ENCODE results near the gene KLF6. TPM values are rescaled to one million over a fixed set of nuclear protein-coding genes. Genes with fewer than 3 reads are reported as not detected.

Gene KLF6
- total and polyA plus RNA-seq, 9 of the 15 experiments (the other 6 are each of a cell fraction or from before 2014, with no cell fraction given): 3.2 to 23.9 (median 8.0) TPM

DNA sequence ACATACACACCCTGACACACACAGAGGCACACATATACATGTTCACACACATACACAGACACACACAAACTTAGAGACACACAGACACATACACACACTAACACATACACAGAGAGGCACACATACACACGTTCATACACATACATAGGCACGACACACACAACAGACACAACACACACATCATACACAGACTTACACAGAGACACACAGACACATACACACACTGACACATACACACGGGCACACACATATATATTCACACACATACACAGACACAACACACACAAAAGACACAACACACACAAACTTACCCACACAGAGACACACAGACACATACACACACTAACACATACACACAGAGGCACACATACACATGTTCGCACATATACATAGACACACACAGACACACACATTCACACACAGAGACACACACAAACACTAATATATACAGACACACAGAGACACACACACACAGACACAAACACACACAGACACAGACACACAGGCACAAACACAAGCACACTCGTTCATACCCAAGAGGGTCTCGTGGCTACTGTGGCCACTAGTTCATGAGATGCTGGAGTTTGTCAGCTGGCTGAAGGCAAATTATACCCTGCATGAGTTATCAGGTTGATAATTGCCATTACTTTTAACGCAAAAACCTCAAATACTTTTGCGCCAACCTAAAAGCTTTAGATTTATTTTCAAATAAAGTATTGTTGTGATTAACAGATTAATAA, 17.7 kb upstream of the KLF6 start:
- WGBS (ENCODE audit: insufficient coverage, low coverage, missing lambda C conversion rate): 68% methylated on average over 8 of the region's 8 CpGs
- FAIRE-seq (peak; percentile 40), ATAC-seq (no peak), DNase-seq (ENCODE audit: extremely low read depth in 1 of 4, low spot score in 3 of 4) (no peak)
- Histone ChIP-seq H3K27ac (ENCODE audit: extremely low read depth, low read depth, low read length) (peak overlapping the region; percentile 95), H3K4me3 (no peak overlapping the region), H2AFZ (ENCODE audit: low read depth, low read length) (peak overlapping the region; percentile 94), H3K9me1 (ENCODE audit: control insufficient read depth, insufficient read depth, low read length) (peaks cover 6% of the 10 kb centered on the region), H3K27me3 (ENCODE audit: control insufficient read depth in 2 of 2, insufficient read depth in 2 of 2, low read length in 2 of 2) (no peaks in the 10 kb centered on the region; a peak in 1 of 5 replicates), H3K79me2 (ENCODE audit: control insufficient read depth, insufficient read depth, low read length) (no peaks in the 10 kb centered on the region), H4K20me1 (replicated peaks; ENCODE audit: control insufficient read depth, insufficient read depth, low read length) (no peaks in the 10 kb centered on the region), H3K36me3 (ENCODE audit: control insufficient read depth, insufficient read depth, low read length) (no peaks in the 10 kb centered on the region), H3K9me3 (replicated peaks; ENCODE audit: control insufficient read depth, insufficient read depth, low read depth, low read length) (no peaks in the 10 kb centered on the region), H3K9ac (ENCODE audit: insufficient read depth in 1 of 2, low read depth in 2 of 2, low read length in 2 of 2) (peak overlapping the region in 1 of 2 experiments; percentile 83; a peak in 2 of 4 replicates), H3K4me2 (ENCODE audit: insufficient read depth, low read length) (peak overlapping the region; percentile 27; the same call in 1 of the 2 replicates), H3K4me1 (replicated peaks in 1 of 2; ENCODE audit: control insufficient read depth in 2 of 2, insufficient read depth in 2 of 2, low read length in 2 of 2) (peaks cover 30 to 55% of the 10 kb centered on the region in 2 experiments)
- POLR2A ChIA-PET: no interaction called here
- in situ Hi-C loops (cut with MboI) (no loop called here), intact Hi-C loops (cut with micrococcal nuclease) (no loop called here)
- CTCF ChIA-PET (ENCODE audit: low intra/inter-chr PET ratio): no interaction called here
- no TSS peak for BruUV-seq (replicated peaks)
- TF ChIP-seq ARNT (IDR thresholded peaks at IDR 0.05) (peak; percentile 62 to 73; a peak in 3 of 4 replicates), HLTF (IDR thresholded peaks at IDR 0.05) (peak; percentile 95), NR2C2 (CRISPR knock-in tag; IDR thresholded peaks at IDR 0.05) (no peak), NR2C2 (tag; IDR thresholded peaks at IDR 0.05) (no peak), ZNF133 (CRISPR knock-in tag; IDR thresholded peaks at IDR 0.05) (no peak), CBFA2T2 (conservative IDR thresholded peaks at IDR 0.05) (no peak), SUPT5H (IDR thresholded peaks at IDR 0.05) (peak; percentile 39; the same call in 1 of the 2 replicates), HDAC1 (IDR thresholded peaks at IDR 0.05) (peak in 1 of 2 experiments; percentile 79; a peak in 2 of 4 replicates), NFIC (IDR thresholded peaks at IDR 0.05) (0 out of 2 replicates have a peak, but pooled peaks have one; percentile 9)
- TF ChIP-seq, protein P1, sequence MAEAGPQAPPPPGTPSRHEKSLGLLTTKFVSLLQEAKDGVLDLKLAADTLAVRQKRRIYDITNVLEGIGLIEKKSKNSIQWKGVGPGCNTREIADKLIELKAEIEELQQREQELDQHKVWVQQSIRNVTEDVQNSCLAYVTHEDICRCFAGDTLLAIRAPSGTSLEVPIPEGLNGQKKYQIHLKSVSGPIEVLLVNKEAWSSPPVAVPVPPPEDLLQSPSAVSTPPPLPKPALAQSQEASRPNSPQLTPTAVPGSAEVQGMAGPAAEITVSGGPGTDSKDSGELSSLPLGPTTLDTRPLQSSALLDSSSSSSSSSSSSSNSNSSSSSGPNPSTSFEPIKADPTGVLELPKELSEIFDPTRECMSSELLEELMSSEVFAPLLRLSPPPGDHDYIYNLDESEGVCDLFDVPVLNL (CRISPR knock-in tag; IDR thresholded peaks at IDR 0.05; ENCODE audit: low read depth): 0 out of 2 replicates have a peak, but pooled peaks have one; percentile 45
- TF ChIP-seq, protein P2, sequence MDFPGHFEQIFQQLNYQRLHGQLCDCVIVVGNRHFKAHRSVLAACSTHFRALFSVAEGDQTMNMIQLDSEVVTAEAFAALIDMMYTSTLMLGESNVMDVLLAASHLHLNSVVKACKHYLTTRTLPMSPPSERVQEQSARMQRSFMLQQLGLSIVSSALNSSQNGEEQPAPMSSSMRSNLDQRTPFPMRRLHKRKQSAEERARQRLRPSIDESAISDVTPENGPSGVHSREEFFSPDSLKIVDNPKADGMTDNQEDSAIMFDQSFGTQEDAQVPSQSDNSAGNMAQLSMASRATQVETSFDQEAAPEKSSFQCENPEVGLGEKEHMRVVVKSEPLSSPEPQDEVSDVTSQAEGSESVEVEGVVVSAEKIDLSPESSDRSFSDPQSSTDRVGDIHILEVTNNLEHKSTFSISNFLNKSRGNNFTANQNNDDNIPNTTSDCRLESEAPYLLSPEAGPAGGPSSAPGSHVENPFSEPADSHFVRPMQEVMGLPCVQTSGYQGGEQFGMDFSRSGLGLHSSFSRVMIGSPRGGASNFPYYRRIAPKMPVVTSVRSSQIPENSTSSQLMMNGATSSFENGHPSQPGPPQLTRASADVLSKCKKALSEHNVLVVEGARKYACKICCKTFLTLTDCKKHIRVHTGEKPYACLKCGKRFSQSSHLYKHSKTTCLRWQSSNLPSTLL (IDR thresholded peaks at IDR 0.05): peak; percentile 76; the same call in 1 of the 2 replicates
- TF ChIP-seq, protein P3, sequence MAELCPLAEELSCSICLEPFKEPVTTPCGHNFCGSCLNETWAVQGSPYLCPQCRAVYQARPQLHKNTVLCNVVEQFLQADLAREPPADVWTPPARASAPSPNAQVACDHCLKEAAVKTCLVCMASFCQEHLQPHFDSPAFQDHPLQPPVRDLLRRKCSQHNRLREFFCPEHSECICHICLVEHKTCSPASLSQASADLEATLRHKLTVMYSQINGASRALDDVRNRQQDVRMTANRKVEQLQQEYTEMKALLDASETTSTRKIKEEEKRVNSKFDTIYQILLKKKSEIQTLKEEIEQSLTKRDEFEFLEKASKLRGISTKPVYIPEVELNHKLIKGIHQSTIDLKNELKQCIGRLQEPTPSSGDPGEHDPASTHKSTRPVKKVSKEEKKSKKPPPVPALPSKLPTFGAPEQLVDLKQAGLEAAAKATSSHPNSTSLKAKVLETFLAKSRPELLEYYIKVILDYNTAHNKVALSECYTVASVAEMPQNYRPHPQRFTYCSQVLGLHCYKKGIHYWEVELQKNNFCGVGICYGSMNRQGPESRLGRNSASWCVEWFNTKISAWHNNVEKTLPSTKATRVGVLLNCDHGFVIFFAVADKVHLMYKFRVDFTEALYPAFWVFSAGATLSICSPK (IDR thresholded peaks at IDR 0.05; ENCODE audit: borderline replicate concordance): peak; percentile 81; the same call in 1 of the 2 replicates
- TF ChIP-seq, protein P4, sequence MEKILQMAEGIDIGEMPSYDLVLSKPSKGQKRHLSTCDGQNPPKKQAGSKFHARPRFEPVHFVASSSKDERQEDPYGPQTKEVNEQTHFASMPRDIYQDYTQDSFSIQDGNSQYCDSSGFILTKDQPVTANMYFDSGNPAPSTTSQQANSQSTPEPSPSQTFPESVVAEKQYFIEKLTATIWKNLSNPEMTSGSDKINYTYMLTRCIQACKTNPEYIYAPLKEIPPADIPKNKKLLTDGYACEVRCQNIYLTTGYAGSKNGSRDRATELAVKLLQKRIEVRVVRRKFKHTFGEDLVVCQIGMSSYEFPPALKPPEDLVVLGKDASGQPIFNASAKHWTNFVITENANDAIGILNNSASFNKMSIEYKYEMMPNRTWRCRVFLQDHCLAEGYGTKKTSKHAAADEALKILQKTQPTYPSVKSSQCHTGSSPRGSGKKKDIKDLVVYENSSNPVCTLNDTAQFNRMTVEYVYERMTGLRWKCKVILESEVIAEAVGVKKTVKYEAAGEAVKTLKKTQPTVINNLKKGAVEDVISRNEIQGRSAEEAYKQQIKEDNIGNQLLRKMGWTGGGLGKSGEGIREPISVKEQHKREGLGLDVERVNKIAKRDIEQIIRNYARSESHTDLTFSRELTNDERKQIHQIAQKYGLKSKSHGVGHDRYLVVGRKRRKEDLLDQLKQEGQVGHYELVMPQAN (IDR thresholded peaks at IDR 0.05; ENCODE audit: borderline replicate concordance): peak; percentile 81; the same call in 1 of the 2 replicates

All from K562 (cell line).